Uterus (tissue), 4 donors: Measurements from ENCODE around the gene EDN3. TPM values are rescaled to one million over a fixed set of nuclear protein-coding genes. Genes with fewer than 3 reads are reported as not detected.

Experiments used
- DNase-seq, 2 donors: peaks; one replicate each; pipeline ENCODE4 v3.0.0-alpha.2; 2019 to 2020
- H3K27ac ChIP-seq, 2 donors: fragments of 200-600 bp; sonication (generic); 1 replicate in 1 of 2; 2 replicates in 1 of 2; pipeline ENCODE4 v1.5.1; 2016 to 2018
- H3K27me3 ChIP-seq, 2 donors: fragments of 200-600 bp; sonication (generic); one replicate each; pipeline ENCODE4 v1.5.1; 2018 to 2019; ENCODE audit warnings: control low read depth in 1 of 2
- H3K36me3 ChIP-seq, 2 donors: fragments of 200-600 bp; sonication (generic); one replicate each; pipeline ENCODE4 v1.5.1; 2019; ENCODE audit warnings: control low read depth in 1 of 2
- H3K4me1 ChIP-seq, 2 donors: fragments of 200-600 bp; sonication (generic); one replicate each; pipeline ENCODE4 v1.5.1; 2018 to 2019; ENCODE audit warnings: control low read depth in 1 of 2
- H3K4me3 ChIP-seq, 2 donors: fragments of 200-600 bp; sonication (generic); 1 replicate in 1 of 2; 2 replicates in 1 of 2; pipeline ENCODE4 v1.5.1; 2018 to 2019; ENCODE audit warnings: mild to moderate bottlenecking in 1 of 2
- H3K9me3 ChIP-seq, 2 donors: fragments of 200-600 bp; sonication (generic); one replicate each; pipeline ENCODE4 v1.5.1; 2019; ENCODE audit warnings: control low read depth in 1 of 2
- CTCF ChIP-seq, 4 experiments: fragments of 200-600 bp in 2 of 4; fragments of 450-650 bp in 2 of 4; sonication (generic) in 2 of 4; IDR thresholded peaks; one replicate each; pipeline ENCODE4 v1.5.1; 2016 to 2019; ENCODE audit warnings: antibody characterized with exemption in 4 of 4, mild to moderate bottlenecking in 2 of 4, moderate library complexity in 1 of 4
- POLR2A ChIP-seq, 2 donors: fragments of 450-650 bp; IDR thresholded peaks; one replicate each; pipeline ENCODE4 v1.6.1; 2016; ENCODE audit warnings: antibody characterized with exemption in 2 of 2, mild to moderate bottlenecking in 1 of 2, moderate library complexity in 1 of 2
- intact Hi-C: fragments of 100-400 bp; cut with DNase I; formaldehyde crosslinking; loops from one replicate; pipeline ENCODE4 v1.15.1; 2023; ENCODE audit warnings: low total_unique reads
- total RNA-seq, 4 donors: library from RNA; depleted of rRNA in 3 of 4; stranded (reverse); fragments of >200 nt in 3 of 4; gene quantifications; one replicate each; pipeline versions ENCODE4 v1.1.0 to v1.2.4, GENCODE V29; 2014 to 2023
- donor health status: DM: yes; HTN: yes; CAD: no.

EDN3 gene
- total RNA-seq, 4 donors from 2014 or later: 2.8 to 85.8 TPM; not detected in 2

GRCh38 chr20:59307270-59307669 is 6.9 kb downstream of the EDN3 start:
- H3K27ac ChIP-seq: no peak overlapping the region
- no peak for TF ChIP-seq CTCF (IDR thresholded peaks at IDR 0.05)
- TF ChIP-seq POLR2A (IDR thresholded peaks at IDR 0.05): no peak
- no peak overlapping the region for H3K4me3 ChIP-seq
- intact Hi-C loops: no loop called here
- H3K4me1 ChIP-seq: no peaks in the 10 kb centered on the region
- no peaks in the 10 kb centered on the region for H3K36me3 ChIP-seq
- no peak for DNase-seq
- H3K9me3 ChIP-seq: no peaks in the 10 kb centered on the region
- no peaks in the 10 kb centered on the region for H3K27me3 ChIP-seq

GRCh38 chr20:59308493-59309201 is 8.2 kb downstream of the EDN3 start:
- intact Hi-C loops: no loop called here
- H3K4me1 ChIP-seq: no peaks in the 10 kb centered on the region
- H3K36me3 ChIP-seq: no peaks in the 10 kb centered on the region
- no peaks in the 10 kb centered on the region for H3K9me3 ChIP-seq
- no peak for TF ChIP-seq POLR2A (IDR thresholded peaks at IDR 0.05)
- TF ChIP-seq CTCF (IDR thresholded peaks at IDR 0.05): no peak
- H3K27ac ChIP-seq: no peak overlapping the region
- no peak overlapping the region for H3K4me3 ChIP-seq
- no peak for DNase-seq
- H3K27me3 ChIP-seq: no peaks in the 10 kb centered on the region

GRCh38 chr20:59309218-59309617 is 8.8 kb downstream of the EDN3 start:
- Histone ChIP-seq H3K27me3 (no peaks in the 10 kb centered on the region), H3K4me3 (no peak overlapping the region), H3K9me3 (no peaks in the 10 kb centered on the region), H3K4me1 (no peaks in the 10 kb centered on the region), H3K36me3 (no peaks in the 10 kb centered on the region), H3K27ac (no peak overlapping the region)
- no peak for DNase-seq
- intact Hi-C loops: no loop called here
- TF ChIP-seq CTCF (IDR thresholded peaks at IDR 0.05): no peak
- TF ChIP-seq POLR2A (IDR thresholded peaks at IDR 0.05): no peak

GRCh38 chr20:59314997-59315396 is 14.6 kb downstream of the EDN3 start:
- Histone ChIP-seq H3K27me3 (no peaks in the 10 kb centered on the region), H3K9me3 (no peaks in the 10 kb centered on the region), H3K4me3 (no peak overlapping the region), H3K27ac (no peak overlapping the region), H3K36me3 (no peaks in the 10 kb centered on the region), H3K4me1 (no peaks in the 10 kb centered on the region)
- no peak for DNase-seq
- no peak for TF ChIP-seq CTCF (IDR thresholded peaks at IDR 0.05)
- TF ChIP-seq POLR2A (IDR thresholded peaks at IDR 0.05): no peak
- intact Hi-C loops: no loop called here

DNA sequence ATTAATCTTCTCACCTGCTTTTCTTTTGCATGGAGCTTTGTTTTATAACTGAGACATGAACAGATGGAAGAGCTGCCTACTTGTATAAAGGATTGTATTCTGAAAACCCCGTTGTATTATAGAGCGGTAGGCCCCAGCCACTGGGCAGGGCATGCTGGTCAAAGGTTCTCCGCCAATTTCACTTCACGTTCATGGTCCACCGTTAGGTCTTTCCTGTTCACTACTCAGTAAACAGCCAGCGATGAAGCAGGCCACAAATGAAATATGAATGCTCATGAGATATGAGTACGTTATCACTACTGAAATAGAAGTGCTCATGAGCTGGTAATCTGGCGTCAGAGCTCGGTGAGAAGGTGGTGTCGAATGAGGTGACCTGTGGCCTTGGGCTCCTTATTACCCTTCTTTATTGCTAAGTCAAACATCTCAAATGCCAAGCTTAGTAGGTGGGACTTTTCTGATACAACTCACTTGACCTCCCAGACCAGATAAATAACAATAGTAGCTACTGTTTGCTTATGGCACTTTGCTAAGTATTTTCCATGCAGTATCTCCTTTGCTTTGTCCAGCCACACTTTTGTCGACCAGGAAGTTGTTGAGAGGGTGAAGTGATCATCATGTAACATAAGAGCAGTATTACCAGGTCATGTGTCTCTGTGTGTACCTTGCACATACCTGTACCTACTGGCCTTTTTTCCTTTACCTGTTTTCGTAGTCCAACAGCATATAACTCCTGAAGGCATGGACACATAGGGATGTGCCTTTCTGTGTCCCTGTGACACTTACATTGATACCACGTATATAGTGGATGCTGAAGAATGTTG is 16.7 kb downstream of the EDN3 start:
- no peaks in the 10 kb centered on the region for H3K36me3 ChIP-seq
- no peaks in the 10 kb centered on the region for H3K27me3 ChIP-seq
- no peaks in the 10 kb centered on the region for H3K4me1 ChIP-seq
- no peaks in the 10 kb centered on the region for H3K9me3 ChIP-seq
- no peak for TF ChIP-seq CTCF (IDR thresholded peaks at IDR 0.05)
- no peak for TF ChIP-seq POLR2A (IDR thresholded peaks at IDR 0.05)
- intact Hi-C loops: no loop called here
- no peak overlapping the region for H3K27ac ChIP-seq
- H3K4me3 ChIP-seq: no peak overlapping the region
- no peak for DNase-seq
